Measurements from ENCODE around the gene ITGB5.
"Not testable (repeated sequence)": the region's sequence is repeated elsewhere in the genome, so short reads cannot be mapped to it uniquely, and the experiment has no call there.

Gene ITGB5

GRCh38 chr3:124770336-124771082, 116.7 kb downstream of the ITGB5 start:
- no peak for DNase-seq (ENCODE audit: low read depth in 2 of 2)

GRCh38 chr3:124769462-124769861, 117.7 kb downstream of the ITGB5 start:
- no peak for DNase-seq (ENCODE audit: low read depth in 2 of 2)

GRCh38 chr3:124768812-124769211, 118.4 kb downstream of the ITGB5 start:
- DNase-seq (ENCODE audit: low read depth in 2 of 2), result peak in 1 of 2 donors; percentile 8

- no peak for DNase-seq (ENCODE audit: low read depth in 2 of 2)
Observed at GRCh38 chr3:124767691-124768090, 119.5 kb downstream of the ITGB5 start.

- DNase-seq (ENCODE audit: low read depth in 2 of 2), result no peak
Observed at GRCh38 chr3:124767264-124767663, 119.9 kb downstream of the ITGB5 start.

GRCh38 chr3:124766113-124767095, 120.8 kb downstream of the ITGB5 start:
- DNase-seq (ENCODE audit: low read depth in 2 of 2), result no peak

GRCh38 chr3:124765197-124765840, 121.8 kb downstream of the ITGB5 start:
- no peak for DNase-seq (ENCODE audit: low read depth in 2 of 2)

- no peak for DNase-seq (ENCODE audit: low read depth in 2 of 2)
Observed at GRCh38 chr3:124764746-124765145, 122.4 kb downstream of the ITGB5 start.

- DNase-seq (ENCODE audit: low read depth in 2 of 2), result no peak
Observed at GRCh38 chr3:124763644-124764358, 123.4 kb downstream of the ITGB5 start.

- DNase-seq (ENCODE audit: low read depth in 2 of 2), result no peak
Observed at GRCh38 chr3:124763206-124763605, 124.0 kb downstream of the ITGB5 start.

- no peak for DNase-seq (ENCODE audit: low read depth in 2 of 2)
Observed at GRCh38 chr3:124762661-124763011, 124.5 kb downstream of the ITGB5 start.

- no peak for DNase-seq (ENCODE audit: low read depth in 2 of 2)
Observed at GRCh38 chr3:124761935-124762660, 125.1 kb downstream of the ITGB5 start.

GRCh38 chr3:124761250-124761796, 125.8 kb downstream of the ITGB5 start:
- DNase-seq (ENCODE audit: low read depth in 2 of 2), result peak; percentile 71 to 73

GRCh38 chr3:124760601-124761000, 126.6 kb downstream of the ITGB5 start:
- no peak for DNase-seq (ENCODE audit: low read depth in 2 of 2)

- DNase-seq (ENCODE audit: low read depth in 2 of 2), result no peak
Observed at GRCh38 chr3:124759666-124760401, 127.3 kb downstream of the ITGB5 start.

GRCh38 chr3:124758851-124759635, 128.1 kb downstream of the ITGB5 start:
- no peak for DNase-seq (ENCODE audit: low read depth in 2 of 2)

- DNase-seq (ENCODE audit: low read depth in 2 of 2), result not testable (repeated sequence)
Observed at GRCh38 chr3:124757926-124758325, 129.2 kb downstream of the ITGB5 start.

GRCh38 chr3:124752051-124752450, 135.1 kb downstream of the ITGB5 start:
- no peak for DNase-seq (ENCODE audit: low read depth in 2 of 2)

- DNase-seq (ENCODE audit: low read depth in 2 of 2), result no peak
Observed at GRCh38 chr3:124751501-124751900, 135.7 kb downstream of the ITGB5 start.
